Lung (tissue), 13 donors: ENCODE results near the gene TAOK1. TPM values are rescaled to one million over a fixed set of nuclear protein-coding genes. Genes with fewer than 3 reads are reported as not detected.

ENCODE experiments used
- ATAC-seq: fragments of 200-7000 bp; cut with Tn5 transposase; one replicate; pipeline ENCODE4 v1.9.1; 2020; ENCODE audit warnings: moderate number of reproducible peaks; ENCODE audit not compliant: insufficient read depth, low FRiP score
- DNase-seq, 3 donors: peaks; one replicate each; pipeline ENCODE4 v3.0.0-alpha.2; 2013 to 2017
- H3K27ac ChIP-seq, 2 donors: one replicate each; pipeline ENCODE4 v1.5.1; 2013; ENCODE audit warnings: mild to moderate bottlenecking in 2 of 2, moderate library complexity in 2 of 2, control low read depth in 1 of 2, inconsistent platforms in 1 of 2, low read depth in 1 of 2, low read length in 1 of 2
- H3K27me3 ChIP-seq, 3 donors: one replicate each; pipeline ENCODE4 v1.5.1; 2013; ENCODE audit warnings: low read length in 2 of 3; ENCODE audit not compliant: control insufficient read depth in 3 of 3, insufficient read depth in 3 of 3
- H3K36me3 ChIP-seq, 4 donors: one replicate each; pipeline ENCODE4 v1.5.1; 2013; ENCODE audit warnings: low read length in 4 of 4, mild to moderate bottlenecking in 1 of 4, moderate library complexity in 1 of 4; ENCODE audit not compliant: control insufficient read depth in 4 of 4, insufficient read depth in 4 of 4
- H3K4me1 ChIP-seq, 5 donors: one replicate each; pipeline ENCODE4 v1.5.1; 2013; ENCODE audit warnings: low read length in 5 of 5, mild to moderate bottlenecking in 2 of 5, moderate library complexity in 1 of 5; ENCODE audit not compliant: control insufficient read depth in 5 of 5, insufficient read depth in 5 of 5
- H3K4me3 ChIP-seq: one replicate; pipeline ENCODE4 v1.5.1; 2013; ENCODE audit warnings: mild to moderate bottlenecking, control low read depth, moderate library complexity
- H3K9ac ChIP-seq, 2 donors: one replicate each; pipeline ENCODE4 v1.5.1; 2013; ENCODE audit warnings: low read length in 2 of 2, control low read depth in 1 of 2; ENCODE audit not compliant: insufficient read depth in 1 of 2
- H3K9me3 ChIP-seq, 4 donors: one replicate each; pipeline ENCODE4 v1.5.1; 2013; ENCODE audit warnings: low read length in 3 of 4, mild to moderate bottlenecking in 1 of 4, moderate library complexity in 1 of 4; ENCODE audit not compliant: control insufficient read depth in 4 of 4, insufficient read depth in 3 of 4
- CTCF ChIP-seq: IDR thresholded peaks from 2 replicates; pipeline ENCODE4 v1.5.1; 2012; ENCODE audit warnings: mild to moderate bottlenecking; ENCODE audit errors: control extremely low read depth, extremely low read depth
- WGBS, 2 donors: extraction: QIAGEN DNeasy Blood & Tissue Kit; methylation state at CpG; one replicate each; pipeline ENCODE4 v1.1.7; 2013; 5-methylcytosine and 5-hydroxymethylcytosine counted together
- polyA plus RNA-seq, 2 donors: library from polyadenylated mRNA; stranded (reverse); fragments of 200-250 nt; gene quantifications; one replicate each; pipeline ENCODE4 v1.2.1, GENCODE V29; 2013
- small RNA-seq: library from RNA; depleted of rRNA; stranded (forward); fragments of <200 nt; gene quantifications from one replicate; pipeline ENCODE3, GENCODE V24; 2014; ENCODE audit warnings: low replicate concordance
- total RNA-seq, 2 donors: library from RNA; depleted of rRNA in 1 of 2; stranded (reverse); fragments of >200 nt in 1 of 2; gene quantifications; one replicate each; pipeline ENCODE4 v1.2.1, GENCODE V29; 2014 to 2021
- donor health status: control.
- donor health status: control.
- donor health status: Bipolar disorder and iron deficiency.
- donor health status: healthy.
- donor health status: DM: yes; HTN: yes; CAD: no.

TAOK1 gene
- total and polyA plus RNA-seq, 4 donors: 8.8 to 81.0 (median 37.3) TPM

- Histone ChIP-seq H3K4me1 (peaks cover 4 to 39% (median 6%) of the 10 kb centered on the region in 5 donors), H3K27ac (no peak overlapping the region), H3K4me3 (no peak overlapping the region), H3K36me3 (no peaks in the 10 kb centered on the region), H3K9me3 (no peaks in the 10 kb centered on the region), H3K27me3 (no peaks in the 10 kb centered on the region), H3K9ac (no peak overlapping the region)
- no peak for ATAC-seq
- DNase-seq: no peak
- TF ChIP-seq CTCF: no peak
- 72 to 79% methylated on average over 8 to 9 of the region's 9 CpGs for WGBS, 2 donors
Measured at GRCh38 chr17:29596811-29597210, 206.6 kb downstream of the TAOK1 start.

DNA sequence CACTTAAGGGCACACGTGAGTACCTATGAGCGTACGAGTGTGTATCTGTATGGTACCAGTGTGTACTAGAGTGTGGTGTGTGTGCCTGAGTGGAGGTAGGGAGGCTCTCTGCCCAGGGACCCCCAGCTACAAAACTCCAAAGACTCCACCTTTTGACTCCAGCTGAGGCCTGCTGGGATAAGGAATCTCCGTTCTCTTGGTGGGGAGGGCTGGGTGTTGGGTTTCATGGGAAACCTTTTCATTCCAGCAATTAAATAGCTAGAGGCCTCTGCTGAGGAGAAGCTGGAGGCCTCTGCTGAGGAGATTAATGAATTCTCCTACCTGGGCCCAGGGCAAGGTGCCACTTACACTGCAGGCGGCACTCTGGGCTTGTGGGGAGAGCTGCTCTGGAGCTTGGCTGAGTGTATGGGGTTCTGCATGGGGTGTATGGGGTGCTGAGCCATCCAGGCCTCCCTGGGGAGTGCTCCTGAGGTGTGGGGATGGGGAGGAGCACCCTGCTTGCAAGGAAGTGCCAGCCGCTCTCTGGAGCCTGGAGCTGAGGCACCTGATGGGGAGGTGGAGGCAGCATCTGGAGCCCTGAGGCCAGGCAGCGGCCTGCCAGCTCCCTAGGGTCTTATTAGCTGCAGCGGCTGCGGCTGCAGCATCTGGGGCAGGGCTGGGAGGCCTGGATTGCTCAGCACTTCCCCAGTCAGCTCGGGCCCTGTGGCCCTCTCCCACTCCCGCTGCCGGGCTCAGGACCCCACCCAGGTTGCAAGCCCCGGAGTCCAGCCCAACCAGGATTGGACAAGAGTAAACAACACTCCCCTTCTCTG lies 207.4 kb downstream of the TAOK1 start:
- Histone ChIP-seq H3K36me3 (no peaks in the 10 kb centered on the region), H3K27me3 (no peaks in the 10 kb centered on the region), H3K9me3 (no peaks in the 10 kb centered on the region), H3K27ac (no peak overlapping the region), H3K4me1 (peaks cover 0 to 31% (median 2%) of the 10 kb centered on the region in 5 donors), H3K9ac (no peak overlapping the region), H3K4me3 (no peak overlapping the region)
- ATAC-seq (no peak), DNase-seq (no peak)
- no peak for TF ChIP-seq CTCF
- WGBS, 2 donors: 80 to 82% methylated on average over 13 of the region's 13 CpGs

Small RNAs within 50 kb of the gene (small RNA-seq; reads per million reads assigned to genes)
- gene RNU4-34P (not detected), gene RNU6-1034P (not detected), gene RNU6-711P (not detected)

Other genes with a start within 250 kb of the TAOK1 start
- gene MYO18A, start 210.0 kb upstream of the TAOK1 start, total RNA-seq: 10 to 100 TPM; 55.3 to 65.2 TPM
- 10 to 100 TPM; 19.0 to 43.3 TPM for gene MYO18A, start 210.0 kb upstream of the TAOK1 start, polyA plus RNA-seq
- gene CRYBA1, start 143.5 kb upstream of the TAOK1 start, total RNA-seq: not detected
- gene CRYBA1, start 143.5 kb upstream of the TAOK1 start, polyA plus RNA-seq: not detected
- 10 to 100 TPM; 47.1 to 71.6 TPM for gene NUFIP2, start 96.2 kb upstream of the TAOK1 start, total RNA-seq
- 10 to 100 TPM; 10.2 to 12.2 TPM for gene NUFIP2, start 96.2 kb upstream of the TAOK1 start, polyA plus RNA-seq
- 10 to 100 TPM in 1 of 2 donors, 1 to 10 TPM in 1; 4.1 to 10.5 TPM for gene ABHD15, start 176.7 kb downstream of the TAOK1 start, total RNA-seq
- 1 to 10 TPM; 4.0 to 6.3 TPM for gene ABHD15, start 176.7 kb downstream of the TAOK1 start, polyA plus RNA-seq
- 10 to 100 TPM; 24.2 to 69.4 TPM for gene TP53I13, start 178.3 kb downstream of the TAOK1 start, total RNA-seq
- 100 to 1,000 TPM in 1 of 2 donors, 10 to 100 TPM in 1; 53.4 to 126 TPM for gene TP53I13, start 178.3 kb downstream of the TAOK1 start, polyA plus RNA-seq
- gene GIT1, start 199.3 kb downstream of the TAOK1 start, total RNA-seq: 10 to 100 TPM; 44.0 to 49.9 TPM
- 10 to 100 TPM; 29.8 to 38.4 TPM for gene GIT1, start 199.3 kb downstream of the TAOK1 start, polyA plus RNA-seq
- gene ANKRD13B, start 202.8 kb downstream of the TAOK1 start, total RNA-seq: 1 to 10 TPM; 6.6 to 6.9 TPM
- 1 to 10 TPM; 2.7 to 3.2 TPM for gene ANKRD13B, start 202.8 kb downstream of the TAOK1 start, polyA plus RNA-seq
- gene CORO6, start 232.5 kb downstream of the TAOK1 start, total RNA-seq: 1 to 10 TPM; 1.7 to 8.4 TPM
- gene CORO6, start 232.5 kb downstream of the TAOK1 start, polyA plus RNA-seq: 10 to 100 TPM in 1 of 2 donors, 1 to 10 TPM in 1; 3.3 to 14.4 TPM